ENCODE results near the gene MRPS27.
"Not testable (repeated sequence)": the region's sequence is repeated elsewhere in the genome, so short reads cannot be mapped to it uniquely, and the experiment has no call there.

GRCh38 chr5:72171181-72171580 is 148.9 kb downstream of the MRPS27 start:
- not testable (repeated sequence) for TF ChIP-seq CTCF (IDR thresholded peaks at IDR 0.05); POLR2A (IDR thresholded peaks at IDR 0.05); EP300 (IDR thresholded peaks at IDR 0.05; ENCODE audit: low read depth); POLR2AphosphoS5 (IDR thresholded peaks at IDR 0.05)

Measured in transverse colon (tissue), 4 donors.